ENCODE data around the gene WDR45B.

Gene WDR45B

GRCh38 chr17:82648165-82648668 is at the start of gene WDR45B:
Gene WDR45B, minus strand, starts transcription at chr17:82648444. Its CDS starts 104 bp downstream, at chr17:82648340.
- DNase-seq, result peak; percentile 99

- DNase-seq, result no peak
Measured at GRCh38 chr17:82697808-82698064, 49.5 kb upstream of the WDR45B start.

GRCh38 chr17:82696916-82697807 is 48.9 kb upstream of the WDR45B start:
- no peak for DNase-seq

GRCh38 chr17:82696259-82696658 is 48.0 kb upstream of the WDR45B start:
- DNase-seq, result no peak

GRCh38 chr17:82694647-82695046 is 46.4 kb upstream of the WDR45B start:
- DNase-seq, result no peak

GRCh38 chr17:82693168-82693867 is 45.1 kb upstream of the WDR45B start:
- DNase-seq, result no peak

GRCh38 chr17:82692268-82692667 is 44.0 kb upstream of the WDR45B start:
- DNase-seq, result no peak

GRCh38 chr17:82691714-82692113 is 43.5 kb upstream of the WDR45B start:
- no peak for DNase-seq

- DNase-seq, result no peak
Measured at GRCh38 chr17:82690786-82691489, 42.7 kb upstream of the WDR45B start.

GRCh38 chr17:82689077-82689476 is 40.8 kb upstream of the WDR45B start:
- no peak for DNase-seq

- no peak for DNase-seq
Measured at GRCh38 chr17:82687871-82688270, 39.6 kb upstream of the WDR45B start.

- no peak for DNase-seq
Measured at GRCh38 chr17:82687375-82687861, 39.2 kb upstream of the WDR45B start.

GRCh38 chr17:82686366-82687324 is 38.4 kb upstream of the WDR45B start:
- no peak for DNase-seq

GRCh38 chr17:82685291-82685690 is 37.0 kb upstream of the WDR45B start:
- DNase-seq, result no peak

GRCh38 chr17:82684228-82684841 is 36.1 kb upstream of the WDR45B start:
- DNase-seq, result no peak

GRCh38 chr17:82683534-82683933 is 35.3 kb upstream of the WDR45B start:
- DNase-seq, result no peak

- no peak for DNase-seq
Measured at GRCh38 chr17:82681547-82681946, 33.3 kb upstream of the WDR45B start.

GRCh38 chr17:82679586-82680465 is 31.6 kb upstream of the WDR45B start:
- no peak for DNase-seq

- peak; percentile 24 for DNase-seq
Measured at GRCh38 chr17:82678265-82678891, 30.1 kb upstream of the WDR45B start.

- DNase-seq, result no peak
Measured at GRCh38 chr17:82677353-82677925, 29.2 kb upstream of the WDR45B start.
